Fibroblast of lung (primary cell): Measurements from ENCODE around the gene PGM1.

Source experiments
- CTCF ChIP-seq, 2 donors: IDR thresholded peaks in 1 of 2; conservative IDR thresholded peaks in 1 of 2; 1 replicate in 1 of 2; 2 replicates in 1 of 2; pipeline ENCODE4 v1.5.1; 2011 to 2012; ENCODE audit warnings: low read length in 2 of 2, control low read depth in 1 of 2, inconsistent platforms in 1 of 2, low read depth in 1 of 2, mild to moderate bottlenecking in 1 of 2
- EZH2 ChIP-seq: IDR thresholded peaks from 2 replicates; pipeline ENCODE4 v1.5.1; 2012; ENCODE audit warnings: low read length, control low read depth, mild to moderate bottlenecking; ENCODE audit errors: missing control alignments

GRCh38 chr1:63659448-63659847, 66.2 kb downstream of the PGM1 start:
- TF ChIP-seq EZH2: no peak
- no peak for TF ChIP-seq CTCF (conservative IDR thresholded peaks at IDR 0.05 in 1 of 2, IDR thresholded peaks at IDR 0.05 in 1 of 2; ENCODE audit: low read depth in 1 of 2, low read length in 2 of 2)
